T-cell (primary cell): ENCODE measurements around the gene KIAA1671. TPM values are rescaled to one million over a fixed set of nuclear protein-coding genes. Genes with fewer than 3 reads are reported as not detected.

Source experiments
- ATAC-seq, 4 experiments: fragments of 200-7000 bp in 3 of 4; fragments of 150-1000 bp in 1 of 4; cut with Tn5 transposase; replicated peaks in 1 of 4; 1 replicate in 3 of 4; 2 replicates in 1 of 4; pipeline ENCODE4 v1.10.0; 2021; ENCODE audit warnings: moderate library complexity in 3 of 4, mild to moderate bottlenecking in 2 of 4, moderate number of reproducible peaks in 1 of 4
- CTCF ChIA-PET, 2 donors: fragments of 300-600 bp; sonication (Branson Sonifier 250); formaldehyde crosslinking; loops; one replicate each; lab custom pipeline; 2022; ENCODE audit warnings: antibody characterized with exemption in 2 of 2; lab: Charles Lee
- POLR2A ChIA-PET, 2 donors: fragments of 300-600 bp; sonication (Branson Sonifier 250); formaldehyde crosslinking; loops; one replicate each; lab custom pipeline; 2022; ENCODE audit warnings: antibody characterized with exemption in 2 of 2; lab: Charles Lee
- DNase-seq, 35 experiments: peaks; one replicate each; pipeline versions ENCODE4 v3.0.0 to v3.0.0-alpha.2; 2013 to 2023
- H3K27ac ChIP-seq: one replicate; pipeline ENCODE4 v1.5.1; 2013; ENCODE audit warnings: low read length
- H3K27me3 ChIP-seq, 2 experiments: replicated peaks in 1 of 2; 1 replicate in 1 of 2; 2 replicates in 1 of 2; pipeline versions ENCODE4 v1.6.1 to v1.7.0; 2013; ENCODE audit warnings: low read length in 1 of 2, mixed read lengths in 1 of 2; ENCODE audit not compliant: control insufficient read depth in 2 of 2, insufficient read depth in 2 of 2; ENCODE audit errors: extremely low read depth in 1 of 2
- H3K36me3 ChIP-seq, 2 donors: 1 replicate in 1 of 2; 2 replicates in 1 of 2; pipeline versions ENCODE4 v1.6.1 to v1.7.0; 2013; ENCODE audit warnings: low read length in 1 of 2; ENCODE audit not compliant: control insufficient read depth in 2 of 2, insufficient read depth in 1 of 2; ENCODE audit errors: extremely low read depth in 1 of 2
- H3K4me1 ChIP-seq, 2 experiments: 1 replicate in 1 of 2; 2 replicates in 1 of 2; pipeline versions ENCODE4 v1.6.1 to v1.7.0; 2013; ENCODE audit warnings: low read length in 2 of 2, mixed read lengths in 1 of 2; ENCODE audit not compliant: insufficient read depth in 2 of 2, control insufficient read depth in 1 of 2; ENCODE audit errors: extremely low read depth in 1 of 2
- H3K4me3 ChIP-seq, 2 donors: 1 replicate in 1 of 2; 2 replicates in 1 of 2; pipeline versions ENCODE4 v1.5.1 to v1.7.0; 2013; ENCODE audit warnings: mild to moderate bottlenecking in 2 of 2, low read length in 1 of 2, moderate library complexity in 1 of 2; ENCODE audit not compliant: control insufficient read depth in 1 of 2; ENCODE audit errors: extremely low read depth in 1 of 2
- H3K9me3 ChIP-seq: 2 replicates; pipeline ENCODE4 v1.7.0; 2013
- H3K27ac Mint-ChIP-seq, 2 donors: one replicate each; pipeline ENCODE4 v1.8.0; 2020 to 2021; ENCODE audit warnings: mild to moderate bottlenecking in 2 of 2, mixed read lengths in 2 of 2
- H3K27me3 Mint-ChIP-seq, 2 donors: one replicate each; pipeline ENCODE4 v1.8.0; 2021 to 2022; ENCODE audit warnings: mixed read lengths in 2 of 2
- H3K36me3 Mint-ChIP-seq: one replicate; pipeline ENCODE4 v1.8.0; 2021; ENCODE audit warnings: mixed read lengths
- H3K4me1 Mint-ChIP-seq, 3 donors: one replicate each; pipeline ENCODE4 v1.8.0; 2020 to 2022; ENCODE audit warnings: mixed read lengths in 3 of 3, mild to moderate bottlenecking in 1 of 3
- H3K4me3 Mint-ChIP-seq, 3 donors: one replicate each; pipeline ENCODE4 v1.8.0; 2020 to 2022; ENCODE audit warnings: mild to moderate bottlenecking in 3 of 3, mixed read lengths in 3 of 3, moderate library complexity in 3 of 3
- H3K9me3 Mint-ChIP-seq, 3 donors: one replicate each; pipeline ENCODE4 v1.8.0; 2020 to 2022; ENCODE audit warnings: mixed read lengths in 3 of 3
- WGBS: methylation state at CpG from one replicate; pipeline ENCODE4 v1.1.5; 2013; ENCODE audit warnings: missing lambda C conversion rate; ENCODE audit not compliant: insufficient coverage; 5-methylcytosine and 5-hydroxymethylcytosine counted together
- total RNA-seq, 35 experiments: library from RNA in 6 of 35; stranded (reverse) in 6 of 35; fragments of 120-200 nt in 1 of 35; gene quantifications; one replicate each; pipeline versions ENCODE4 v1.2.1 to v1.2.4 and lab custom pipeline; 2013 to 2026

KIAA1671 gene
- total RNA-seq, 5 donors from 2014 or later (not counting 1 experiment from before 2014, with no cell fraction given), result 5.1 to 20.3 (median 9.0) TPM

DNA sequence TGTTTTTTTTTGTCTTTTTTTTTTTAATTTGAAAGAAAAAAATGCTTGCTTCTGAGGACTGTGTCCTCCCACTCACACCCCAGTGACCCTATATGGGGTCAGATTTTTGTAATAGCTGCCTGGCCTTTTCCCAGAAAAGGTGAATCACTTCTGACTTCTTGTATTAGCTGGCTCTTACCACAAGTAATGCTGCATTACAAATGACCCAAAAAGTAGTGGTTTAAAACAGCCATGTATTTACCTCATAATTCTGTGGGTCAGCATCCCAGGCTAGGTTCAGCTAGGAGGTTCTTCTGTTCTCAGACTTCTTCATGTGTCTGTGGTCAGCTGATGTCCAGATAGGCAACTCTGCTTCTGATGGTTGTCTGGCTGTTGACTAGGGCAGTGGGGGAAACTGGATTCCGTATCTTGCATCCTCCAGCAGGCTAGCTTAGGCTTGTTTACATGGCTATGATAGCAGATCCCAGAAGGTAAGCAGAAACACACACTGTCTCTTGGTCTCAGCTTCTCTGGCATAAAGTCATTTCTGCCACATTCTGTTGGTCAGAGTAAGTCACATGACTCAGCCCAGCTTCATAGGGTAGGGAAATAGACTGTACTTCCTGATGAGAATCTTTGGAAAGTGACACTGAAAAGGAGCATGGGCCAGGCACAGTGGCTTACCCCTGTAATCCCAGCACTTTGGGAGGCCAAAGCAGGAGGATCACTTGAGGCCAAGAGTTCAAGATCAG lies 25.5 kb upstream of the KIAA1671 start:
- POLR2A ChIA-PET, result no interaction called here
- WGBS, result 100% methylated on average over 1 of the region's 1 CpG
- H3K4me3 ChIP-seq, result no peak overlapping the region
- H3K36me3 ChIP-seq, result no peaks in the 10 kb centered on the region
- Mint-ChIP-seq H3K4me1 (no peaks in the 10 kb centered on the region), H3K36me3 (peaks cover 4% of the 10 kb centered on the region), H3K27ac (no peak overlapping the region), H3K9me3 (no peaks in the 10 kb centered on the region), H3K27me3 (peaks cover 6 to 12% of the 10 kb centered on the region in 2 donors), H3K4me3 (no peak overlapping the region)
- no peaks in the 10 kb centered on the region for H3K9me3 ChIP-seq
- H3K4me1 ChIP-seq, result no peaks in the 10 kb centered on the region
- DNase-seq, result no peak
- H3K27ac ChIP-seq, result no peak overlapping the region
- no peak for ATAC-seq
- CTCF ChIA-PET, result no interaction called here
- peaks cover 10 to 13% of the 10 kb centered on the region in 2 experiments for H3K27me3 ChIP-seq

DNA sequence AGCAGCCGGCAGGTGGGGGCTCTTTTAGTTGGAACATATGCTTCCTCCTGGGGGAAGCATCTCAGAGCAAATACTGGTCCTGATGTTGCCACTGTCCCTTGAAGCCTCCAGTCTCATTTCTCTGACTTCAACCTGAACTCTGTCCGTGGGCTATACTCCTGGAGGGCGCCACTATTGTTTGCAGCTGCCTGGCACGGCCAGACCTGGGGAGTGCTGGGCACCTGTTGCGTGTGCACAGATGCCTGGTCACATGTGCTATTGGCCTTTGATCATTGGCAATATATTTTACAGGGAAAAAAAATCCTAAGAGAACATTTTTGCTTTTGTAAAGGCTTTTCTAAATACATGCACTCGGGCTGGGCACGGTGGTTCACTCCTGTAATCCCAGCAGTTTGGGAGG lies 24.2 kb upstream of the KIAA1671 start:
- ATAC-seq, result no peak
- ChIA-PET CTCF (no interaction called here), POLR2A (no interaction called here)
- Mint-ChIP-seq H3K27ac (no peak overlapping the region), H3K36me3 (peaks cover 4% of the 10 kb centered on the region), H3K9me3 (no peaks in the 10 kb centered on the region), H3K4me3 (no peak overlapping the region), H3K4me1 (no peaks in the 10 kb centered on the region), H3K27me3 (peaks cover 9 to 12% of the 10 kb centered on the region in 2 donors)
- Histone ChIP-seq H3K27me3 (peaks cover 10 to 17% of the 10 kb centered on the region in 2 experiments), H3K4me3 (no peak overlapping the region), H3K36me3 (no peaks in the 10 kb centered on the region), H3K4me1 (no peaks in the 10 kb centered on the region), H3K27ac (no peak overlapping the region), H3K9me3 (no peaks in the 10 kb centered on the region)
- DNase-seq, result no peak
- WGBS, result 78% methylated on average over 5 of the region's 7 CpGs

DNA sequence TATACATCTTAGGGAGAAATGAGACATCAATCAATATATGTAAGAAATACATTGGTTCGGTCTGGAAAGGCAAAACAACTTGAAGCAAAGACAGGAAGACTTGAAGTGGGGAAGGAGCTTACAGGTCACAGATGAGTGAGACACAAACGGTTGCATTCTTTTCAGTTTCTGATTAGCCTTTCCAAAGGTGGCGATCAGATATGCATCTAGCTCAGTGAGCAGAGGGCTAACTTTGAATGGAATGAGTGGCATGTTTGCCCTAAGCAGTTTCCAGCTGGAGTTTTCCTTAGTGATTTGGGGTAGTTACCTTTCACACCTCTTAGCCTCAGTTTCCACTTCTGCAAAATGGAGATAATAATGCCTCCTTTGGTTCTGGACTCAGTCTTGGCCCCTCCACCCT lies 21.8 kb upstream of the KIAA1671 start:
- Mint-ChIP-seq H3K36me3 (no peaks in the 10 kb centered on the region), H3K4me1 (no peaks in the 10 kb centered on the region), H3K27me3 (peaks cover 9 to 12% of the 10 kb centered on the region in 2 donors), H3K27ac (no peak overlapping the region), H3K9me3 (no peaks in the 10 kb centered on the region), H3K4me3 (no peak overlapping the region)
- no peaks in the 10 kb centered on the region for H3K9me3 ChIP-seq
- WGBS, result 81% methylated on average over 3 of the region's 3 CpGs
- peaks cover 7 to 14% of the 10 kb centered on the region in 2 experiments for H3K27me3 ChIP-seq
- no peaks in the 10 kb centered on the region for H3K36me3 ChIP-seq
- no peak overlapping the region for H3K4me3 ChIP-seq
- no peak for ATAC-seq
- CTCF ChIA-PET, result interaction anchor here in 1 of 2 donors (0.6 kb wide), 1 partner anchor 8 kb away, joined by 3 read pairs; no protein-coding TSS in a partner anchor
- no peak overlapping the region for H3K27ac ChIP-seq
- POLR2A ChIA-PET, result interaction anchor here in 1 of 2 donors (0.6 kb wide), 1 partner anchor 53 kb away, joined by 3 read pairs; no protein-coding TSS in a partner anchor
- no peaks in the 10 kb centered on the region for H3K4me1 ChIP-seq
- DNase-seq, result no peak

DNA sequence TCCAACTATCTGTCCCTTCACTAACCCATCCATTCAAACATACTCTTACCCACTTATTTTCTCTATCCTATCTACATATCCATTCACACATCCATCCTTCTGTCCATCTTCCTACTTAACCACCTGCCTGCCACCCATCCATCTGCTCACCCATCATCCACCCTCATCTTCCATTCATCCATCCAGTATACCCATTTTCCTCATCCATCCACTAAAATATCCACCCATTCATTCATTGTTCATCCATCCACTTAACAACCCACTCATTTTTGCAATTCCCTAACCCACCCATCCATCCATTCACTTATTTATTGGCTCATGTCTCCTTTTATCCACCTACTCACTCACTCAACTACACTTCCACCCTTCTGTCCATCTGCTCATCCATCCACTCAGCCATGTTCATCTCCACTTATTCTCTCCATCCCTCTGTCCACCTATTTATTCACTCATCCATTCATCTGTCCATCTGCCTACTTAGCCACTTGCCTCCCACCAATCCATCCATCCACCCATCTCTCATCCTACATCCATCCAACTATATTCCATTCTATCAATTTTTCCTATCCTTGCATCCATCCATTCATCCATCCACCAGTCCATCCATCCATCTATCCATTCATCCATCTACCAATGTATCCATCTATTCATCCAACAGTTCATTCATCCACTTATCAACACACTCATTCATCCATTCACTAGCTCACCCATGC lies 16.6 kb upstream of the KIAA1671 start:
- ATAC-seq, result no peak
- peaks cover 2 to 19% of the 10 kb centered on the region in 2 experiments for H3K27me3 ChIP-seq
- H3K27me3 Mint-ChIP-seq, result peaks cover 0 to 11% of the 10 kb centered on the region in 2 donors

DNA sequence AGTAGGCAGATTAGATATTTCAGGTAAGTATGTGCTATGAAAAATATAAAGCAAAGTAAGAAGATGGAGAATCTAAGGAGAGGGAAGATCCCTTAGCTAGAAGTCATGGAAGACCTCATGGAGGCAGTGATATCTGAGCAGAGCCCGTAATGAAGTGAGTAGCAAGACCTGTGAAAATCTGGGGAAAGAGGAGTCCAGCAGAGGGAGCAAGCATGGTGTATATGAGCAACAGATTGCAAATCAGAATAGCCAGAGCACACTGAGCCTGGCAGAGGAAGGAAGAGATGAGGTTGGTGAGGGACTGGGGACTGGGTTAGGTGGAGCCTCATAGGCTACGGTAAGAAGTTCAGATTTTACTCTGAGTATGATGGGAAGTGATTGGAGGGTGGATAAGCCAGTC lies 15.4 kb upstream of the KIAA1671 start:
- H3K27ac ChIP-seq, result no peak overlapping the region
- no peaks in the 10 kb centered on the region for H3K36me3 ChIP-seq
- no peak overlapping the region for H3K4me3 ChIP-seq
- H3K36me3 Mint-ChIP-seq, result no peaks in the 10 kb centered on the region
- H3K4me1 Mint-ChIP-seq, result no peaks in the 10 kb centered on the region
- H3K27ac Mint-ChIP-seq, result no peak overlapping the region
- no peaks in the 10 kb centered on the region for H3K4me1 ChIP-seq
- DNase-seq (no peak), ATAC-seq (no peak)
- WGBS, result 6% methylated on average over 2 of the region's 2 CpGs
- H3K9me3 Mint-ChIP-seq, result no peaks in the 10 kb centered on the region
- no peaks in the 10 kb centered on the region for H3K9me3 ChIP-seq
- H3K4me3 Mint-ChIP-seq, result no peak overlapping the region
- H3K27me3 Mint-ChIP-seq, result peaks cover 0 to 11% of the 10 kb centered on the region in 2 donors
- POLR2A ChIA-PET, result no interaction called here
- CTCF ChIA-PET, result interaction anchor here (0.6 to 1.1 kb wide), 2 partner anchors 94 to 112 kb away, joined by 3 read pairs; no protein-coding TSS in a partner anchor
- H3K27me3 ChIP-seq, result peaks cover 0 to 19% of the 10 kb centered on the region in 2 experiments

More for the DNA sequence above, 16.6 kb upstream of the KIAA1671 start:
- Mint-ChIP-seq H3K4me1 (no peaks in the 10 kb centered on the region), H3K27ac (no peak overlapping the region), H3K36me3 (no peaks in the 10 kb centered on the region), H3K9me3 (no peaks in the 10 kb centered on the region), H3K4me3 (no peak overlapping the region)
- ChIA-PET POLR2A (no interaction called here), CTCF (no interaction called here)
- DNase-seq, result no peak
- Histone ChIP-seq H3K4me3 (no peak overlapping the region), H3K36me3 (no peaks in the 10 kb centered on the region), H3K9me3 (no peaks in the 10 kb centered on the region), H3K27ac (no peak overlapping the region), H3K4me1 (no peaks in the 10 kb centered on the region)

DNA sequence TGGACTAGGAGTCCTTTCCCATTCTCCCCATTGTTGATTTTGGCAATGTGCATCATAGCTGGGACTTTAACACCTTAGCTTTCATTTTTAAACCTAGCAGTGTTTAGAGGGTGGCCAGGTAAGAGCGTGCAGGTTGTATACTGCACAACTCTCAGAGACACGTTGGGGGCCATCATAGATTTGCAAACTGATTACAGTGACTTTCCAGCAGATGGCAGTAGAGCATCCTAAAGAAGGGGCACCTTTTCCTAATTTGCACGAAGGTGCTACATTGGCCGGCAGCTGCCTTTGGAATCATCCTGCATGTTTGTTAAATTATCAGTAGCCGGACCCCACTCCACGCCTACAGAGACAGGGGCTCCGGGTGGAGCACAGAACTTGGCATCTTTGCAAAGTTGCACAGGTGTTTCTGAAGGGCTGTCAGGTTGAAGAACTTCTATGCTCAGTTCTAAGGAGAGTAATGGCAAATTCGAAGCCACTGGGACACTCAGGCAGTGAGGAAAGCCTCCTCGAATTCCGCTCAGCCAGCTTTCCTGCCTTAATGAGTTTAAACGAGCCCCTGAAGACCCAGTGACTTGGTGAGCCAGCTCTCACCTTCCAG lies 13.7 kb upstream of the KIAA1671 start:
- ATAC-seq (peak in 2 of 4 experiments; percentile 43 to 50), DNase-seq (peak in 14 of 35 experiments; percentile 2 to 68 (median 12))
- Histone ChIP-seq H3K27me3 (peaks cover 0 to 21% of the 10 kb centered on the region in 2 experiments), H3K9me3 (no peaks in the 10 kb centered on the region), H3K36me3 (no peaks in the 10 kb centered on the region), H3K4me3 (no peak overlapping the region), H3K4me1 (no peaks in the 10 kb centered on the region), H3K27ac (no peak overlapping the region)
- ChIA-PET CTCF (interaction anchor here in 1 of 2 donors (0.7 kb wide), 1 partner anchor 8 kb away, joined by 3 read pairs; no protein-coding TSS in a partner anchor), POLR2A (no interaction called here)
- 20% methylated on average over 10 of the region's 11 CpGs for WGBS
- H3K4me1 Mint-ChIP-seq, result no peaks in the 10 kb centered on the region
- no peaks in the 10 kb centered on the region for H3K9me3 Mint-ChIP-seq
- peaks cover 4 to 11% of the 10 kb centered on the region in 2 donors for H3K27me3 Mint-ChIP-seq
- H3K4me3 Mint-ChIP-seq, result no peak overlapping the region
- no peak overlapping the region for H3K27ac Mint-ChIP-seq
- no peaks in the 10 kb centered on the region for H3K36me3 Mint-ChIP-seq
